CD4-positive, alpha-beta T cell (primary cell): ENCODE data around the gene ATP2A3. TPM values are rescaled to one million over a fixed set of nuclear protein-coding genes. Genes with fewer than 3 reads are reported as not detected.

ENCODE experiments used
- ATAC-seq: fragments of 200-7000 bp; cut with Tn5 transposase; one replicate; pipeline ENCODE4 v1.10.0; 2022; ENCODE audit warnings: mild to moderate bottlenecking; ENCODE audit not compliant: poor library complexity
- CTCF ChIA-PET: fragments of 350-600 bp; sonication (Branson Sonifier 250); formaldehyde crosslinking; loops from one replicate; lab custom pipeline; 2021; ENCODE audit warnings: antibody characterized with exemption, inconsistent platforms; lab: Charles Lee
- POLR2A ChIA-PET: fragments of 350-600 bp; sonication (Branson Sonifier 250); formaldehyde crosslinking; loops from one replicate; lab custom pipeline; 2021; ENCODE audit warnings: antibody characterized with exemption, inconsistent platforms; lab: Charles Lee
- DNase-seq, 14 experiments: peaks; one replicate each; pipeline ENCODE4 v3.0.0-alpha.2; 2013 to 2020; ENCODE audit warnings: mixed read lengths in 2 of 14
- H3K27ac ChIP-seq, 2 donors: one replicate each; pipeline versions ENCODE4 v1.5.1 to v1.7.0; 2013; ENCODE audit warnings: low read length in 2 of 2, low read depth in 1 of 2, mild to moderate bottlenecking in 1 of 2
- H3K27me3 ChIP-seq, 2 experiments: 1 replicate in 1 of 2; 2 replicates in 1 of 2; pipeline versions ENCODE4 v1.6.1 to v1.7.0; 2013; ENCODE audit warnings: low read length in 2 of 2, control low read depth in 1 of 2, mild to moderate bottlenecking in 1 of 2, moderate library complexity in 1 of 2; ENCODE audit not compliant: insufficient read depth in 2 of 2, control insufficient read depth in 1 of 2
- H3K36me3 ChIP-seq: one replicate; pipeline ENCODE4 v1.6.1; 2013; ENCODE audit warnings: low read length, control low read depth; ENCODE audit not compliant: insufficient read depth
- H3K4me1 ChIP-seq: one replicate; pipeline ENCODE4 v1.6.1; 2013; ENCODE audit warnings: low read length, control low read depth; ENCODE audit not compliant: insufficient read depth
- H3K4me3 ChIP-seq: one replicate; pipeline ENCODE4 v1.5.1; 2013; ENCODE audit warnings: mild to moderate bottlenecking, low read length, moderate library complexity
- H3K9me3 ChIP-seq, 2 experiments: 1 replicate in 1 of 2; 2 replicates in 1 of 2; pipeline versions ENCODE4 v1.6.1 to v1.7.0; 2013; ENCODE audit warnings: low read length in 2 of 2, mild to moderate bottlenecking in 2 of 2, control low read depth in 1 of 2, moderate library complexity in 1 of 2; ENCODE audit not compliant: control insufficient read depth in 1 of 2, insufficient read depth in 1 of 2
- H3K27ac Mint-ChIP-seq: one replicate; pipeline ENCODE4 v1.8.0; 2020; ENCODE audit warnings: mixed read lengths
- H3K27me3 Mint-ChIP-seq: one replicate; pipeline ENCODE4 v1.8.0; 2021; ENCODE audit warnings: mixed read lengths
- H3K36me3 Mint-ChIP-seq: one replicate; pipeline ENCODE4 v1.8.0; 2021; ENCODE audit warnings: low read depth, mixed read lengths
- H3K4me1 Mint-ChIP-seq: one replicate; pipeline ENCODE4 v1.8.0; 2021; ENCODE audit warnings: low read depth, mixed read lengths
- H3K4me3 Mint-ChIP-seq: one replicate; pipeline ENCODE4 v1.8.0; 2020; ENCODE audit warnings: mild to moderate bottlenecking, mixed read lengths
- H3K9me3 Mint-ChIP-seq: one replicate; pipeline ENCODE4 v1.8.0; 2020; ENCODE audit warnings: mixed read lengths
- intact Hi-C, 2 experiments: fragments of 100-400 bp; cut with DNase I in 1 of 2; cut with micrococcal nuclease in 1 of 2; formaldehyde crosslinking; loops; one replicate each; pipeline versions ENCODE4 v1.15.1 to v1.9.0; 2023 to 2025; cut with DNase I, micrococcal nuclease
- total RNA-seq, 174 experiments: library from RNA in 2 of 174; stranded (reverse) in 2 of 174; gene quantifications; one replicate each; pipeline ENCODE4 v1.2.3 and lab custom pipeline; 2021 to 2026
- TF ChIP-seq, protein P1 (sequence below): fragments of 200-600 bp; IDR thresholded peaks from one replicate; pipeline ENCODE4 v1.8.0; 2022; ENCODE audit warnings: antibody characterized with exemption, mild to moderate bottlenecking

ATP2A3 gene
- total RNA-seq, 2 experiments from 2014 or later: 197 to 199 TPM

DNA sequence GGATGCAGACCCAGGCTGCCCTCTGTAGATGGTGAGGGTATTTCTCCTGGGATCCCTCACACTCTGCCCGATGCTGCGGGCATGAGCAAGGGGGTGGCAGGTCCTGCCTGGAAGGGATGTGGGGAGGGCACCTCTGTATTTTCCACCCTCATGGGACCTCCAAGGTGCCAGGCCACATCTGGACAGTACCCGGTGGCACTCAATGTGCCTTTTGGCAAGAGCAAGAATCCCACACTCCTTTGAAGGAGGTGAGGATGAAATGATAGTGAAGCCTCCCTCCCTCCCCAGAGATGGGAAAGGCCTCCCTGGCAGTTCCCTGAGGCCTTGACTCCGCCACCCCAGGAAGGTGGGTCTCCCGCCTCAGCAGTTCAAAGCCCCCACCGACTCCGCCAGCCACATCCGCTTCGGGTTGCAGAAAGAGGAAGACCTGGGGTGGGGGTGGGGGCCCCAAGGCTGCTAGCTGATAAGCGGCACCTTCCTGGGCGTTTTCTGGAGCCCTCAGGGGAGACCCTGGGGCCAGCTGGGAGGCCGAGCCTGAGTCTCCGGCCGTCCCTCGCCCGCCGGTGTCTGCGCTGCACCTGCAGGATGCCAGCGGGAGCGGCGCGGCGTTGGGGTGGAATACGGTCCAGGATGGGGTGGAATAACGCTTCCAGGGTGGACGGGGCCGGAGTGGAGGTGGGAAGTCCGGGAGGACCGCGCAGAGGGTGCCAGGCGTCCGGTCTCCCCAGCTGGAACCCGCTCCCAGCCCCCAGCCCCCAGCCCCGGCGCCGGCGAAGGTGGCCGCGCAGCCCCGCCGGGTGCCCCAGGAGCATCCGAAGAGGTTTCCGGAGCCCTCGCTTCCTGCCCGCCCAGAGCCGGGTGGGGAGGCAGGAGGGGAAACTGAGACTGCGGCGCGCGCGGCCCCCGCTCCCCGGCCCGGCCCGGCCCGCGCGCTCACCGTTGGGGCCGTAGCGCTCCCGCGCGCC lies 718 bp downstream of the ATP2A3 start:
- ChIA-PET POLR2A (interaction anchor here (0.6 to 5.6 kb wide), 11 partner anchors 9 to 402 kb away, joined by 3 to 40 read pairs (median 4); partner anchors contain the start of genes CAMKK1, CYB5D2, NCBP3 and P2RX1), CTCF (interaction anchor here (2.7 kb wide), 1 partner anchor 49 kb away, joined by 8 read pairs; no protein-coding TSS in a partner anchor)
- Mint-ChIP-seq H3K36me3 (peaks cover 38% of the 10 kb centered on the region), H3K4me1 (peaks cover 66% of the 10 kb centered on the region), H3K4me3 (peak overlapping the region; percentile 86), H3K9me3 (no peaks in the 10 kb centered on the region), H3K27ac (peak overlapping the region; percentile 79), H3K27me3 (no peaks in the 10 kb centered on the region)
- peaks cover 17% of the 10 kb centered on the region for H3K36me3 ChIP-seq
- DNase-seq: peak; percentile 44 to 92 (median 76)
- peak overlapping the region; percentile 95 for H3K4me3 ChIP-seq
- H3K9me3 ChIP-seq: no peaks in the 10 kb centered on the region
- peak; percentile 57 for ATAC-seq
- peak overlapping the region; percentile 11 to 83 for H3K27ac ChIP-seq
- peaks cover 66% of the 10 kb centered on the region for H3K4me1 ChIP-seq
- H3K27me3 ChIP-seq: no peaks in the 10 kb centered on the region
- TF ChIP-seq, protein P1, sequence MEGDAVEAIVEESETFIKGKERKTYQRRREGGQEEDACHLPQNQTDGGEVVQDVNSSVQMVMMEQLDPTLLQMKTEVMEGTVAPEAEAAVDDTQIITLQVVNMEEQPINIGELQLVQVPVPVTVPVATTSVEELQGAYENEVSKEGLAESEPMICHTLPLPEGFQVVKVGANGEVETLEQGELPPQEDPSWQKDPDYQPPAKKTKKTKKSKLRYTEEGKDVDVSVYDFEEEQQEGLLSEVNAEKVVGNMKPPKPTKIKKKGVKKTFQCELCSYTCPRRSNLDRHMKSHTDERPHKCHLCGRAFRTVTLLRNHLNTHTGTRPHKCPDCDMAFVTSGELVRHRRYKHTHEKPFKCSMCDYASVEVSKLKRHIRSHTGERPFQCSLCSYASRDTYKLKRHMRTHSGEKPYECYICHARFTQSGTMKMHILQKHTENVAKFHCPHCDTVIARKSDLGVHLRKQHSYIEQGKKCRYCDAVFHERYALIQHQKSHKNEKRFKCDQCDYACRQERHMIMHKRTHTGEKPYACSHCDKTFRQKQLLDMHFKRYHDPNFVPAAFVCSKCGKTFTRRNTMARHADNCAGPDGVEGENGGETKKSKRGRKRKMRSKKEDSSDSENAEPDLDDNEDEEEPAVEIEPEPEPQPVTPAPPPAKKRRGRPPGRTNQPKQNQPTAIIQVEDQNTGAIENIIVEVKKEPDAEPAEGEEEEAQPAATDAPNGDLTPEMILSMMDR: no peak
- intact Hi-C loops: loop anchor here (1.0 to 5.0 kb wide), 7 partner anchors 19 to 179 kb away; partner anchors contain the start of genes CYB5D2 (in 2 of the 2), ZZEF1 (in 2 of the 2) and CAMKK1 (in 1 of the 2)

DNA sequence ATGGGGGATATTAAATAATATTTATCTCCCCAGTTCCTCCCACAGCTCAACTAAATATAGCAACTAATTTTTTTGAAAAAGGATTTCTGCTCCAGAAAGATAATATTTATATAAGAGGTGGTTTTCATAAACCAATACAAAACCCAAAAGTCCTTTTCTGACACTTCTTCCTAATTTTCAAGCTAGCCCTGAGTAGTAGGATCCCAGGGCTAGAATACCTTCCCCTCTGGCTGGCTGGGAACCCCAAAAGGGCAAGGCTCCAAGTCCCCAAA lies 1.3 kb downstream of the ATP2A3 start:
- Histone ChIP-seq H3K9me3 (no peaks in the 10 kb centered on the region), H3K36me3 (peaks cover 23% of the 10 kb centered on the region), H3K27me3 (no peaks in the 10 kb centered on the region), H3K27ac (peak overlapping the region; percentile 11 to 83), H3K4me3 (peak overlapping the region; percentile 95), H3K4me1 (peaks cover 72% of the 10 kb centered on the region)
- POLR2A ChIA-PET: interaction anchor here (0.6 to 5.6 kb wide), 8 partner anchors 10 to 180 kb away, joined by 3 to 40 read pairs (median 4); partner anchors contain the start of genes CYB5D2, NCBP3, P2RX1 and ZZEF1
- peak overlapping the region; percentile 79 for H3K27ac Mint-ChIP-seq
- intact Hi-C loops: loop anchor here (2.0 to 5.0 kb wide), 6 partner anchors 18 to 180 kb away; partner anchors contain the start of genes CYB5D2 (in 2 of the 2) and ZZEF1 (in 2 of the 2)
- ATAC-seq (no peak), DNase-seq (no peak)
- H3K4me1 Mint-ChIP-seq: peaks cover 72% of the 10 kb centered on the region
- TF ChIP-seq, protein P1: no peak
- H3K27me3 Mint-ChIP-seq: no peaks in the 10 kb centered on the region
- H3K36me3 Mint-ChIP-seq: peaks cover 45% of the 10 kb centered on the region
- peak overlapping the region; percentile 86 for H3K4me3 Mint-ChIP-seq
- CTCF ChIA-PET: interaction anchor here (2.7 kb wide), 1 partner anchor 49 kb away, joined by 8 read pairs; no protein-coding TSS in a partner anchor
- no peaks in the 10 kb centered on the region for H3K9me3 Mint-ChIP-seq

DNA sequence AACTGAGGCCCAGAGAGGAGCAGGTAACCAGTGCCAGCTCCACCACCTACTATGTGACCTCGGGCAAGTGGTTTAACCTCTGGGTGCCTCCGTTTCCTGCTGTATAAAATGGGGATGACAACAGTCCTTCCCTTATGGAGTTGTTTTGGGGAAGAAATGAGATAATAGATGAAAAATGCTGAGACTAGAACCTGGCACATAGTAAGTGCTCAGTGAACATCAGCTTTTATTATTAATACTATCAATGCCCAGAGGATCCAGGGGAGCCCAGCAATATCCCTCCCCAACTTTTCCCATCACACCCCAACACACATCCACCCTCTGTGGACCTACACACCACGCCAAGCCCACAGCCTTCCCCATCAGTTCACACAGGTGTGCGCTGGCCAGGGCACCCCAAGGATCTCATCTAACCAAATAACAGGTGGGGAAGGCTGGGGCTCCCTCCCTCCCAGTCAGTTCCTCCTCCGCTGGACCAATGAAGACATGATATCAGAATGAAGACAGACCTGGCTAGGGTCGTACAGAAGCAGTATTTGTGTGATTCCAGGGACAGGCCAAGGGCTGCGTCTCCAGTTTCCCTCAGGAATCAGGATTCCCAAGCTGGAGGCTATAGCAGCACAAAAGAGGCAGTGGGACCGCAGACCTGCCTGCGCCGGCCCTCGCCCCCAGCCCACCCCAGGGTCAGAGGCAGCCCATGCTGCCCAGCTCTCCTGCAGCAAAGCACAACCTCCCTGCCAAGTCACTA lies 1.8 kb downstream of the ATP2A3 start:
- Histone ChIP-seq H3K4me3 (peak overlapping the region; percentile 95), H3K27ac (peak overlapping the region; percentile 11 to 53), H3K27me3 (no peaks in the 10 kb centered on the region), H3K9me3 (no peaks in the 10 kb centered on the region), H3K36me3 (peaks cover 28% of the 10 kb centered on the region), H3K4me1 (peaks cover 77% of the 10 kb centered on the region)
- DNase-seq (no peak), ATAC-seq (no peak)
- Mint-ChIP-seq H3K27ac (peak overlapping the region; percentile 79), H3K9me3 (no peaks in the 10 kb centered on the region), H3K4me3 (peak overlapping the region; percentile 86), H3K36me3 (peaks cover 50% of the 10 kb centered on the region), H3K27me3 (no peaks in the 10 kb centered on the region), H3K4me1 (peaks cover 77% of the 10 kb centered on the region)
- ChIA-PET POLR2A (interaction anchor here (0.8 to 5.6 kb wide), 6 partner anchors 17 to 227 kb away, joined by 3 to 40 read pairs (median 5); partner anchors contain the start of genes CYB5D2, NCBP3 and ZZEF1), CTCF (interaction anchor here (0.7 to 2.7 kb wide), 2 partner anchors 9 to 48 kb away, joined by 3 to 8 read pairs; no protein-coding TSS in a partner anchor)
- TF ChIP-seq, protein P1: no peak
- intact Hi-C loops: loop anchor here (2.0 to 5.0 kb wide), 6 partner anchors 18 to 180 kb away; partner anchors contain the start of genes CYB5D2 (in 2 of the 2) and ZZEF1 (in 2 of the 2)
